OCI-LY7 (cell line): ENCODE measurements around the gene LRRC57. TPM values are rescaled to one million over a fixed set of nuclear protein-coding genes. Genes with fewer than 3 reads are reported as not detected.

Experiments used
- BruUV-seq: library from RNA; stranded (reverse); fragments of 400-500 nt; replicated peaks from 2 replicates; lab custom pipeline; 2021; lab: Mats Ljungman, UMichigan
- CTCF ChIA-PET: fragments of 300-600 bp; sonication (Branson Sonifier 250); formaldehyde crosslinking; loops from one replicate; lab custom pipeline; 2022; ENCODE audit warnings: antibody characterized with exemption; ENCODE audit not compliant: unreplicated experiment; lab: Charles Lee
- POLR2A ChIA-PET: fragments of 300-600 bp; sonication (Branson Sonifier 250); formaldehyde crosslinking; loops from one replicate; lab custom pipeline; 2022; ENCODE audit warnings: antibody characterized with exemption; lab: Charles Lee
- DNase-seq: peaks from one replicate; pipeline ENCODE4 v3.0.0-alpha.2; 2015; ENCODE audit warnings: low spot score
- H2AFZ ChIP-seq: fragments of 200-600 bp; sonication (generic), shearing (Covaris generic); 2 replicates; pipeline ENCODE4 v1.6.1; 2014; ENCODE audit warnings: mild to moderate bottlenecking, antibody characterized with exemption, low read length, moderate library complexity
- H3K27ac ChIP-seq: fragments of 200-600 bp; sonication (generic); 2 replicates; pipeline ENCODE4 v1.5.1; 2014; ENCODE audit warnings: mixed run types, low read depth, mild to moderate bottlenecking, moderate library complexity, low read length, inconsistent platforms; ENCODE audit not compliant: poor library complexity, severe bottlenecking
- H3K36me3 ChIP-seq: fragments of 200-600 bp; sonication (generic); 2 replicates; pipeline ENCODE4 v1.6.1; 2014; ENCODE audit warnings: mild to moderate bottlenecking, antibody characterized with exemption, low read length, moderate library complexity, mixed read lengths; ENCODE audit not compliant: insufficient read depth
- H3K4me1 ChIP-seq: fragments of 200-600 bp; sonication (generic); 2 replicates; pipeline ENCODE4 v1.5.1; 2014; ENCODE audit warnings: mild to moderate bottlenecking, low read length; ENCODE audit not compliant: insufficient read depth, poor library complexity, severe bottlenecking
- H3K4me2 ChIP-seq: fragments of 200-600 bp; sonication (generic); 2 replicates; pipeline ENCODE4 v1.6.1; 2014; ENCODE audit warnings: mild to moderate bottlenecking, low read length
- H3K4me3 ChIP-seq: fragments of 200-600 bp; sonication (generic); 2 replicates; pipeline ENCODE4 v1.5.1; 2014; ENCODE audit warnings: mild to moderate bottlenecking, low read depth, low read length; ENCODE audit not compliant: poor library complexity, severe bottlenecking
- H3K79me2 ChIP-seq: fragments of 200-600 bp; sonication (generic); 2 replicates; pipeline ENCODE4 v1.6.1; 2016; ENCODE audit warnings: low read depth, mild to moderate bottlenecking, low read length, moderate library complexity, mixed read lengths; ENCODE audit not compliant: insufficient read depth
- H3K9me2 ChIP-seq: fragments of 200-600 bp; sonication (generic); 2 replicates; pipeline ENCODE4 v1.6.1; 2016; ENCODE audit warnings: mild to moderate bottlenecking, low read length, mixed read lengths; ENCODE audit not compliant: insufficient read depth
- H3K9me3 ChIP-seq: fragments of 200-600 bp; sonication (generic); 2 replicates; pipeline ENCODE4 v1.6.1; 2014; ENCODE audit warnings: mild to moderate bottlenecking, mixed run types, low read length, mixed read lengths
- H4K20me1 ChIP-seq: fragments of 200-600 bp; sonication (generic); 2 replicates; pipeline ENCODE4 v1.6.1; 2014; ENCODE audit warnings: mild to moderate bottlenecking, antibody characterized with exemption, low read length, moderate library complexity, mixed read lengths; ENCODE audit not compliant: insufficient read depth
- CTCF ChIP-seq: fragments of 200-600 bp; sonication (generic); conservative IDR thresholded peaks from 2 replicates; pipeline ENCODE4 v1.5.1; 2014; ENCODE audit warnings: mild to moderate bottlenecking, antibody characterized with exemption, low read length, moderate library complexity, mixed read lengths
- EZH2phosphoT487 ChIP-seq: fragments of 200-600 bp; sonication (generic); IDR thresholded peaks from 2 replicates; pipeline ENCODE4 v1.6.1; 2018; ENCODE audit warnings: low read depth, borderline replicate concordance, mild to moderate bottlenecking, mixed run types, antibody characterized with exemption, low read length, moderate library complexity, mixed read lengths
- intact Hi-C: fragments of 100-400 bp; cut with micrococcal nuclease; formaldehyde crosslinking; loops from one replicate; pipeline ENCODE4 v1.10.0; 2022; ENCODE audit not compliant: unreplicated experiment
- total RNA-seq, 2 experiments: library from RNA; depleted of rRNA in 1 of 2; stranded (reverse); fragments of >200 nt in 1 of 2; shearing (Covaris generic) in 1 of 2; gene quantifications; 2 replicates each; pipeline ENCODE4 v1.2.3, GENCODE V29; 2014 to 2022

LRRC57 gene
- total RNA-seq, 2 experiments from 2014 or later, result 17.9 to 21.1 TPM

GRCh38 chr15:42528970-42529369 lies 19.6 kb downstream of the LRRC57 start:
- TF ChIP-seq EZH2phosphoT487, result no peak
- TF ChIP-seq CTCF, result no peak
- H3K79me2 ChIP-seq, result no peaks in the 10 kb centered on the region
- intact Hi-C loops, result no loop called here
- no peak for DNase-seq
- H4K20me1 ChIP-seq, result no peaks in the 10 kb centered on the region
- H3K4me3 ChIP-seq, result no peak overlapping the region
- ChIA-PET POLR2A (no interaction called here), CTCF (no interaction called here)
- BruUV-seq, result no TSS peak
- no peaks in the 10 kb centered on the region for H3K9me2 ChIP-seq
- H3K36me3 ChIP-seq, result peaks cover 43% of the 10 kb centered on the region
- H3K9me3 ChIP-seq, result no peaks in the 10 kb centered on the region
- no peaks in the 10 kb centered on the region for H3K4me1 ChIP-seq
- no peak overlapping the region for H3K27ac ChIP-seq
- H3K4me2 ChIP-seq, result no peak overlapping the region
- no peak overlapping the region for H2AFZ ChIP-seq

GRCh38 chr15:42523331-42523730 lies 25.3 kb downstream of the LRRC57 start:
- ChIA-PET POLR2A (no interaction called here), CTCF (no interaction called here)
- Histone ChIP-seq H3K9me2 (no peaks in the 10 kb centered on the region), H2AFZ (no peak overlapping the region), H3K4me2 (no peak overlapping the region), H4K20me1 (no peaks in the 10 kb centered on the region), H3K9me3 (no peaks in the 10 kb centered on the region), H3K4me1 (no peaks in the 10 kb centered on the region), H3K79me2 (no peaks in the 10 kb centered on the region), H3K36me3 (peaks cover 41% of the 10 kb centered on the region), H3K4me3 (no peak overlapping the region), H3K27ac (no peak overlapping the region)
- TF ChIP-seq CTCF (no peak), EZH2phosphoT487 (no peak)
- no TSS peak for BruUV-seq
- intact Hi-C loops, result no loop called here
- no peak for DNase-seq

DNA sequence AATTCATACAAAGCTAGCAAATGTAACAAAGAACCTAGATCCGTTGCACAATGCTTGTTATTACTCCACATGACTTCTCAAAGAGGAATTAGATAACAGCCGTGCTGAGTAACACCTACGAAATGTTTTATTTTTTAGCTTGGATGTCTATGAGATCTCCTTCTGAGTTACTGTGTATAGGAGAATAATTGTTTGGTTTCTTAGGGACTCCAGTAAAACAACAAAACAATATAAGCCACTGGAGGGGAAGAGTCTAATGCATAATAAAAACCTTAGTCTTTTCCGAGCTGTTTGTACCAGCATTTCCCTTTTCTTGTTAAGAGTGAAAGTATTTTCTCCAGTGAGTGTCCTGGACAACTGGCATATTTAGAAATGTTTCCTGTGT lies 37.6 kb downstream of the LRRC57 start:
- BruUV-seq, result no TSS peak
- Histone ChIP-seq H4K20me1 (no peaks in the 10 kb centered on the region), H3K9me3 (no peaks in the 10 kb centered on the region), H3K4me3 (no peak overlapping the region), H3K79me2 (no peaks in the 10 kb centered on the region), H3K4me1 (no peaks in the 10 kb centered on the region), H2AFZ (no peak overlapping the region), H3K36me3 (peaks cover 37% of the 10 kb centered on the region), H3K4me2 (no peak overlapping the region), H3K9me2 (no peaks in the 10 kb centered on the region), H3K27ac (no peak overlapping the region)
- no peak for DNase-seq
- CTCF ChIA-PET, result no interaction called here
- intact Hi-C loops, result no loop called here
- POLR2A ChIA-PET, result interaction anchor here (0.8 to 1.1 kb wide), 2 partner anchors 12 to 16 kb away, joined by 3 read pairs; no protein-coding TSS in a partner anchor
- no peak for TF ChIP-seq EZH2phosphoT487
